Osteocyte (in vitro differentiated cells): Measurements from ENCODE around the gene CENPU. TPM values are rescaled to one million over a fixed set of nuclear protein-coding genes. Genes with fewer than 3 reads are reported as not detected.
A peak's percentile ranks its signal among the peaks of the same experiment; 100 is the strongest.

Experiments used
- DNase-seq: peaks from one replicate; pipeline ENCODE4 v3.0.0; 2021; ENCODE audit warnings: mixed read lengths; ENCODE audit not compliant: unreplicated experiment; ENCODE audit errors: extremely low spot score
- H3K27ac Mint-ChIP-seq: one replicate; pipeline ENCODE4 v1.8.0; 2021; ENCODE audit warnings: mild to moderate bottlenecking, mixed read lengths; ENCODE audit not compliant: unreplicated experiment
- H3K27me3 Mint-ChIP-seq: one replicate; pipeline ENCODE4 v1.8.0; 2021; ENCODE audit warnings: mixed read lengths; ENCODE audit not compliant: unreplicated experiment
- H3K36me3 Mint-ChIP-seq: one replicate; pipeline ENCODE4 v1.8.0; 2021; ENCODE audit warnings: mixed read lengths; ENCODE audit not compliant: unreplicated experiment
- H3K4me1 Mint-ChIP-seq: one replicate; pipeline ENCODE4 v1.8.0; 2021; ENCODE audit warnings: mixed read lengths; ENCODE audit not compliant: unreplicated experiment
- H3K4me3 Mint-ChIP-seq: one replicate; pipeline ENCODE4 v1.8.0; 2021; ENCODE audit warnings: mild to moderate bottlenecking, moderate library complexity, mixed read lengths; ENCODE audit not compliant: unreplicated experiment
- H3K9me3 Mint-ChIP-seq: one replicate; pipeline ENCODE4 v1.8.0; 2021; ENCODE audit warnings: mixed read lengths; ENCODE audit not compliant: unreplicated experiment
- CTCF ChIP-seq: fragments of 200-600 bp; sonication (generic); IDR thresholded peaks from 2 replicates; pipeline ENCODE4 v1.5.0; 2021; ENCODE audit warnings: antibody characterized with exemption, mild to moderate bottlenecking, moderate library complexity
- total RNA-seq: library from RNA; stranded (reverse); gene quantifications from 2 replicates; pipeline ENCODE4 v1.2.1, GENCODE V29; 2021

Gene CENPU
- total RNA-seq, 1 donor from 2014 or later = 6.9 TPM

GRCh38 chr4:184645904-184646610, 87.8 kb downstream of the CENPU start:
- DNase-seq = no peak
- H3K27me3 Mint-ChIP-seq = no peaks in the 10 kb centered on the region
- no peak for TF ChIP-seq CTCF
- H3K36me3 Mint-ChIP-seq = peaks cover 9% of the 10 kb centered on the region
- no peak overlapping the region for H3K27ac Mint-ChIP-seq
- H3K4me3 Mint-ChIP-seq = no peak overlapping the region
- H3K4me1 Mint-ChIP-seq = peaks cover 66% of the 10 kb centered on the region
- no peaks in the 10 kb centered on the region for H3K9me3 Mint-ChIP-seq

DNA sequence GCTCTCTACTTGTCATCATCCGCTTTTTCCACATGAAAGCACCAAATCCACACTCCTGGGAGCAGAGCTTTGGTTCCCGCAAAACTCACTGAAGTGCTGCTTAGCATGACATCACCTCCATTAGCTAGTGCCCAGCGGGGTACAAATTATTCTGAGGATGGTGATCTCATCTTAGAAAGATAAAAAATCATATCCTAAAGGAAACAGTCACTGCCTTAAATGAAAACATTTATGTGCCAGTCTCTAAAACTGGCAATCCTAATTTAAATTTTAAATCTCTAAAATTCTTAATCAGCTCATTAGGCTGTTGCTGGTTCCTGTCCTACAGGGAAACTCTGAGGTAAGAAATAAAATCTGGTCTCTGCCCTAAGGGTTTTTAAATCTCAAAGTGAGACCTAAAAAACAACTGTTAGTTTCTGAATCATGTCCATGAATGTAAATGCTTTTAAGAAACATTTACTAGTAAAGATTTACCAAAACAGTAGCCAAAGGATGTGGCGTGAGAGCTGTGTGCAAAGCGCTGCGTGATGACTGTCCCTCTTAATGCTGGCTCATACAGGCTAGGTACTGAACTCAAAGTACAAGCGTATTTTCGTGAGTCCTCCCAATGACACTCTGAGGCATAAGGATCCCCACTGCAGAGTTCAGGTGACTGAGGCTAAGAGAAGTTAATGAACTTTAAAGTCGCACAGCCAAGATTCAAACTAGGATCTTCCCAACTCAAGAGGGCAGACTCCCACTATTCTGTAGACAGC, 89.2 kb downstream of the CENPU start:
- Mint-ChIP-seq H3K36me3 (peaks cover 9% of the 10 kb centered on the region), H3K27ac (peak overlapping the region; percentile 68), H3K9me3 (no peaks in the 10 kb centered on the region), H3K4me3 (no peak overlapping the region), H3K27me3 (no peaks in the 10 kb centered on the region), H3K4me1 (peaks cover 56% of the 10 kb centered on the region)
- no peak for DNase-seq
- no peak for TF ChIP-seq CTCF

Other genes with a start within 250 kb of the CENPU start
- 28.2 and 33.3 TPM in 2 replicates for gene CASP3, start 84.6 kb downstream of the CENPU start, total RNA-seq
- 13.2 and 17.5 TPM in 2 replicates for gene PRIMPOL, start 84.4 kb downstream of the CENPU start, total RNA-seq
- 28.6 and 29.3 TPM in 2 replicates for gene ACSL1, start 91.9 kb upstream of the CENPU start, total RNA-seq